SW480 (cell line): ENCODE measurements around the gene FIZ1.

Source experiments
- DNase-seq: peaks from one replicate; pipeline ENCODE4 v3.0.0-alpha.2; 2016; ENCODE audit warnings: low spot score

Gene FIZ1, protein sequence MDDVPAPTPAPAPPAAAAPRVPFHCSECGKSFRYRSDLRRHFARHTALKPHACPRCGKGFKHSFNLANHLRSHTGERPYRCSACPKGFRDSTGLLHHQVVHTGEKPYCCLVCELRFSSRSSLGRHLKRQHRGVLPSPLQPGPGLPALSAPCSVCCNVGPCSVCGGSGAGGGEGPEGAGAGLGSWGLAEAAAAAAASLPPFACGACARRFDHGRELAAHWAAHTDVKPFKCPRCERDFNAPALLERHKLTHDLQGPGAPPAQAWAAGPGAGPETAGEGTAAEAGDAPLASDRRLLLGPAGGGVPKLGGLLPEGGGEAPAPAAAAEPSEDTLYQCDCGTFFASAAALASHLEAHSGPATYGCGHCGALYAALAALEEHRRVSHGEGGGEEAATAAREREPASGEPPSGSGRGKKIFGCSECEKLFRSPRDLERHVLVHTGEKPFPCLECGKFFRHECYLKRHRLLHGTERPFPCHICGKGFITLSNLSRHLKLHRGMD

DNA sequence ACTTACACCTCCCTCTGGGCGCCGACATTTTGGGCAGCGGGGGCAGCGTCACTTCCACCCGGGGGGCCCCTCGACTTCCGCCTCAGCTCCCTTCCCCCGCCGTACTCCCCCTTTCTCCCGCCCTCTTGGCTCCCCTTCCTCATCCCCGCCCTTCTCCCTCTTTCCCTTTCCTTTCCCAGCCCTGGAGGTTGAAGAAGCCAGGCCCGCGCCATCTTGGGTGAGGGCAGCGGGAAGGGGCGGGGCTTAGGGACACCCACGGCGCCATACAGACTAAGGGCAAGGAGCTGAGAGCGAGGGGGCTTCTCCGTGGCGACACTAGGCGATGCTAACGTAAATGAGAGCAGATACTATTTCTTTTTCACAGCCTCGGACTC, at the start of gene FIZ1:
Gene FIZ1, minus strand, starts transcription at position 50 of the 374 bp plus-strand sequence. CDS start 1,652 bp downstream, outside the sequence.
- DNase-seq: peak; percentile 99

DNA sequence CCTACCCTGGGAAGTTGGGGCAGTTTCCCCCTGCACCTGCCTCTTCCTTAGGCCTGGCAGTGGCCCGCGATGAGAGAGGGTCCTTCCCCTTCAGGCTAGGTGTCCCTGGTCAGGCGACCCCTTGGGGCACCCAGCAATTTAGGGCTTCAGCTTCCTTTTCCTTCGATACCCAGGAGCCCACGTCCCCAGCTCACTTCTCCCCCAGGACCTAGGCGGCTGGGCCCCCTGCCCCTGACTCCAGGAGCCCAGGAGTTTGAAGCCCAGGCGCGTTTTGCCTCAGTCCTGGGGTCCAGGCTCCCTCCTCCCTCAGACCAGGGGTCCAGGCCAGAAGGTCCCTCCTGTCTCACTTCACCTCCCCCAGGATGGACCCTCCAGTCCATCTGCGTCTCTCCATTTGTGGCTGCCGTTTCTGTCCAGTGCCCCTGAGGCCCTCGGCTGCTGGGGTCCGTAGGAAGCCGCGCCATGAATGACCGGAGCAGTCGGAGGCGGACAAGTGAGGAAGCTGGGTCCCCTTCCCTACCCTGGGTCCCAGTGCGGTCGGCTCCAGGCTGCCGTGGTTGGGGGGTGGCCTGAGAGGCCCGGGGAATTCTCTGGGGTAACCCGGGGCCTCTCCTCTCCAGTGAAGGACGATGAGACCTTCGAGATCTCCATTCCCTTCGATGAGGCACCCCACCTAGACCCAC, 49.4 kb upstream of the FIZ1 start:
- DNase-seq: no peak

DNA sequence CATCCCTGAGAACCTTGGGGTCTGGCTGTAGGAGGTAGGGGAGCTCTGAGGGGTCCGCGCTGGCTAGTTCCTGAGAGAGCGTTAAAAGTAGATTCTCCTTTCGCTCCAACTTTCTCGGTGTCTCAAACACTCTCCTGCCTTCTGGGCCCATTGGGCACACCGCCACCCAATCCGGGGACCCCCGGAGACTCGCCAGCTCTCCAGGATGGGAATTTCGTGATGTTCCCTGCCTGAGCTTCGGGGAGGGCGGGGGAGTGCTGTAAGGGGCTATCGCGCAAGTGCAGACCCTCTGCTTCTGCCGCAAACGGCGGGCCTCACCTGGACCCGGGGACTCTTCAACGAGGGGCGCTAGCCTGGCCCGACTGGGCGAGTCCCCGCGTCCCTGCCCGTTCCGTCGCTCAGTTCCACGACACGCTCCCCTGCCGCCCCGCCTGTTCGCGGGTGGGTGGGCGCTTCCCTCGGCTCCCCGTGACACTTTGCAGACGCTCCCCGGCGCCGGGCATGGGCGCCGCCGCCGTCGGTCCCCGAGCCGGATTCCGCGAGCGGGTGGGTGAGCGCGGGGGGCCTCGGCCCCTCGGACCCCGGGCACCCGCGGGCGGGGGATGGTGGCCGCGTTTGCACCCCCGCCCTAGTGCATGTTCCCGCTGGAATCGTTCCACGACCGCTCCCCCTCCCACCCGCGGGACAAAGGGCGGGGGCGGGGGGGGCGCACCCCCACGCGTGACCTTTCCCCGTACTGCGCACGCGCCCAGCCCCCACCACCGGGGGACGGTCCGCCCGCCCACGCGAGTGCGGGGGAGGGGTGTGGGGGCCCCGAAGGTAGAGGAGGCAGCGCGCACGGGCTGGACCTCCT, 48.6 kb upstream of the FIZ1 start, which contains the start of gene CCDC106:
Gene CCDC106, plus strand, starts transcription at position 481 of the 853 bp plus-strand sequence. CDS start 835 bp downstream, outside the sequence.
- no peak for DNase-seq

DNA sequence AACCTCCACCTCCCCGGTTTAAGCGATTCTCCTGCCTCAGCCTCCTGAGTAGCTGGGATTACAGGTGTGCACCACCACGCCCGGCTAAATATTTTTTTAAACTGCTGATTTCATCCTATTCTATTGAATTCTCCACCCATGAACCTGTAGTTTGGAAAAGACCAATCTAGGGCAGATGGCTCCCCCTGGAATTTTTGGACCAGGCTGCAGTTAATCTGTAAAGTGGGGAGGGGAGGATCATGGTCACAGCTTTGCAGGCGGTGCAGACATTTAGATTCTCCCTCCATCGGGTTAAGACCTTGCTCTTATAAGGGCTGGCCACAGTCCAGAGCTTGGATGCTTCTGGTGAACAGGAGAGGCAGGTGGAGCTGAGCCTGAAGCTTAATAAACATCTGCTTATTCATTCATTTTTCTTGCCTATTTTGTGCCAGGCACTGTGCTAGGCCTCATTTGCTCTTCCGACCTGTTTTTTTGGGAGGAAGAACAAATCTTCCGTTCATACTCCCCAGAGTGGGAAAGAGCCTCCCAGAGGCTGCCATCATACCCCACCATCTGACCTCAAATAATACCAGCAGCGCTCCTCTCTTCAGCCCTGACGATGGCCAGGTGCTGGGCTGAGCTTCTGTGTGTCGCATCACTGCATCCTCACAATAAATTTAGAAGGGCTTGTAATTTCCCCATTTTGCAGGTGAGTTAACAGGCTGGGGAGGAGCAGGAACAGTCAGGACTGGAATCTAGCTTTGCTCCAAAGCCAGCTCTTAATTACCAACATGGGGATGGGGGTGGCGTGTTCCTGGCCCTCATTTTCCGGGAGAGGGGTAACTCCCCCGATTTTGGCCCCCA, 47.8 kb upstream of the FIZ1 start:
- DNase-seq: no peak

DNA sequence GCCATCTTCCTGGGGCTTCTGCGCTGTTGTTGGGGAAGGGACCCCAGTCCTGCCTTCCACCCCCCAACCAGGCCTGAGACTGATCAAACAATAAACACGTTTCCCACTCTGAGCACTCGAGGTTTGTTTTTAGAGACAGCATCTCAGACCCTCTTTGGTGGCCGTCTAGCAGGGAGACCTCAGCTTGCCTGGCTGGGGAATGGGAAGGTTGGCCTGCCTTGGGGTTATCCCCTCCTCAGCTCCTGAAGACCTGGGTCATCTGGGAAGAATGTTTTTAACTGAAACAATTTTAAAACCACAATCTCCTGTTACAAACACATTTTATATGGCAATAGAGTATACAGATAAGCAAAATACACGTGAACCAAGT, 46.2 kb upstream of the FIZ1 start:
- DNase-seq: no peak

DNA sequence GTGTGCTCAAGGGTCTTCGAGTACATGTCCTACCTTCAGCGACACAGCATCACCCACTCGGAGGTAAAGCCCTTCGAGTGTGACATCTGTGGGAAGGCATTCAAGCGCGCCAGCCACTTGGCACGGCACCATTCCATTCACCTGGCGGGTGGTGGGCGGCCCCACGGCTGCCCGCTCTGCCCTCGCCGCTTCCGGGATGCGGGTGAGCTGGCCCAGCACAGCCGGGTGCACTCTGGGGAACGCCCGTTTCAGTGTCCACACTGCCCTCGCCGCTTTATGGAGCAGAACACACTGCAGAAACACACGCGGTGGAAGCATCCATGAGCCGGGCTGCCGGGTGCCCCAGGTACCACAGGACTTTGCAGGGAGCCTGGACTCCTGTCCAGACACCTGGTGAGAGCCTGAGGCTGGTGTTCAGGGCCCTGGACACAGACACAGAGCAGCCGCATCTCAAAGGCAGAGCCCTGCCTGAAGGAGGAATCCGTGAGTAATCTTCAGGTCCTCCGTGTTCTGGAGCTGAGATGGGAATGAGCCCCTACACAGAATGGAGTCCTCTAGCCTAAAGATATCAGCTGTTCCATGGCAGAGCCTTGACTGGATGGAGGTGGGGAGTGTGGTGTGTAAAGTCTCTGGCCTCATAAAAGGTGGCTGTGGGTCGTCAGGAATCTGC, 45.7 kb upstream of the FIZ1 start:
- no peak for DNase-seq

DNA sequence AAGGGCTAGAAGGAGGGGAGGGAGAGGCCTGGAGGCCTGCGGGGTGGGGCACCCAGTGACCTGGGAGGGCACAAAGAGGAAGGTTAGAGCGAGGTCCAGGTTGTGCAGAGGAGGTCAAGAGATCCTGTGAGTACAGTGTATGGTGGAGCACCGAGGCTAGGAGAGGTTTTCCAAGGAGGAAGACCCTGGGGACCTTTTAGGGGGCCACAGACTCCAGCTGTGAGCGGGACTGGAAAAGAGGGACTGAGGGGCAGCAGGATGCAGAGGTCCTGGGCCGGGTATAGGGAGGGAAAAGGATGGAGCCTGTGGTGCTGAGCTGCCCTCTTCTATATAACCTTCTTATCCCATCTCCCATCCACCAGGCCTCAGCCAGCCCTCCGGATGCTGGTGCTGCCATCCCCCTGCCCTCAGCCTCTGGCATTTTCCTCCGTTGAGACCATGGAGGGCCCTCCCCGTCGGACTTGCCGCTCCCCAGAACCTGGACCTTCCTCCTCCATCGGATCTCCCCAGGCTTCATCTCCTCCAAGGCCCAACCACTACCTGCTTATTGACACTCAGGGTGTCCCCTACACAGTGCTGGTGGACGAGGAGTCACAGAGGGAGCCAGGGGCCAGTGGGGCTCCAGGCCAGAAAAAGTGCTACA, 45.0 kb upstream of the FIZ1 start:
- DNase-seq: no peak

DNA sequence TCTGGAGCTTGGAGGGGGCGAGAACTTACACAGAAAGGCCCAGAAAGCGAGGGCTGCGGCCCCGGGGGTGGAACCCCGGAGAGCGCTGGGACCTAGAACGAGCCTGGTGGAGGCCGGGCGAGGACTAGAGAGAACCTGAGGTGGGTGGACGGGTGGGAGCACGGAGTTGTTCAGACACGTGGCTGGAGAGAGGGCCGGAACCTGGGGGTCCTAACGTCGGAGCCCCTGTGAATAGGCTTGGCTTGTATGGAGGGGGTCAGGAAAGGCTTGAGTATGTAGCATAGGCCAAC, 44.5 kb upstream of the FIZ1 start:
- DNase-seq: no peak

DNA sequence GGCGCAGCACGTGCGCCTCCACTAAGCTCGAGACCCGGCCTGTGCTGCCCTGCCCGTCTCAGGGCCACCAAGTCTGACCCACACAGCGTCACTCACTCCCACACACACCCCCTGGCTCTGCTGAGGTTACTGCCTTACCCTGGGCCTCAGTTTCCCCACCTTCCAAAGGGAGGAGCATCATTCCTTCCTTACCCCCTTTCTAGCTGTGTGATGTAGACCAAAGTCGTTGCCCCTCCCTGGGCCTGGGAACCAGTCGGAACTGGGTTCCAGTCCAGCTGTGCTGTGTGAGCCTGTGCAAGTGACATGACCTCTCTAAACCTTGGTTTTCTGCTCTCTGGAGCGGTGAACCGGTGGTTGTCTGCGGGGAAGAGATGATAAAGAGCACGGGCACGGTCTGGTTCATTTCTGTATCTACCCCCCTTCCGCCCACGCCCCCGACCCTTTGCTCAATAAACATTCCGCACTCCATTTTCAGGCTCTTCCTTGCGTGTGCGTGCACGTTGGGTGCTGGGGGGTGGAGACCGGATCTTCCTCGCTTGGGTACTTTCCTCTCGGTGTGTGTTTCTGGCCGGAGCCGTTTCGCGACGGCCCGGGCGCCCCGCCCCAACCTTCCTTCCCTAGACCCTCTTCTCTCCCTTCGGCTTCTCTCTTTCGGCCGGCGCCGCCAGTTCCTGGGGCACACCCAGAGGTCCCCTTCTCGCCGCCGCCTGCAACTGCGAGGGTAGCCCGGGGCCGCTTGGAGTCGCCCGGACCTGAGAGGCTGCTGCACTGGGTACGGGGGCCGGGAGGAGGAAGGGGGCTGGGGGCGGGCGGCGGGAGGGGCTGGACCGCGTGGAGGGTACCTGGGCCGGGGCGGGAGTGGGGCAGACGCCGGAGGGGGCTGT, 43.9 kb upstream of the FIZ1 start, which contains the start of gene ZNF581:
Gene ZNF581, plus strand, starts transcription at position 647 of the 884 bp plus-strand sequence. CDS start 923 bp downstream, outside the sequence.
- DNase-seq: peak; percentile 81

DNA sequence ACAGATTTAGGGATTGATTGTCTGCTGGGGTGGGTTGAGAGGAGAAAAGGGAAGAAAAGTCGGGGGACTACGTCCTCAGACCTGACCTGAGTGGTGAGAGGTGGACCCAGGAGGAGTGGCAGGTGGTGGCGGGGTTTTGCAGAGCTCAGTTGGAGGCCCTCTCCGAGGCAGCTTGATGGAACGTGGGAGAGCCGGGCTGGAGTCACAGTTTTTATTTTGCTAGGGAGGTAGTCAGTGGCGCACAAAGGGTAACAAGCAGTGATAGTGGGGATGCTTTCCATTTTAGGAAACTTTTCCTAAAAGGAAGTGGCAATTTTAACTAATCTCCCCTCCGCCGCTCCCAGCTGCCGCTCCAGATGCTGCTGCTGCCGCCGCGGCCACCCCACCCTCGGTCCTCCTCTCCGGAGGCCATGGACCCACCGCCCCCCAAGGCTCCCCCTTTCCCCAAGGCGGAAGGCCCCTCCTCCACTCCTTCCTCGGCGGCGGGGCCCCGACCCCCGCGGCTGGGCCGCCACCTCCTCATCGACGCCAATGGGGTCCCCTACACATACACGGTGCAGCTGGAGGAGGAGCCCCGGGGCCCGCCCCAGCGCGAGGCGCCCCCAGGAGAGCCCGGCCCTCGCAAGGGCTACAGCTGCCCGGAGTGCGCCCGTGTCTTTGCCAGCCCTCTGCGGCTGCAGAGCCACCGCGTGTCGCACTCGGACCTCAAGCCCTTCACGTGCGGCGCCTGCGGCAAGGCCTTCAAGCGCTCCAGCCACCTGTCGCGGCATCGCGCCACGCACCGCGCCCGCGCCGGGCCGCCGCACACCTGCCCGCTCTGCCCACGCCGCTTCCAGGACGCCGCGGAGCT, 43.1 kb upstream of the FIZ1 start:
- peak; percentile 63 for DNase-seq

DNA sequence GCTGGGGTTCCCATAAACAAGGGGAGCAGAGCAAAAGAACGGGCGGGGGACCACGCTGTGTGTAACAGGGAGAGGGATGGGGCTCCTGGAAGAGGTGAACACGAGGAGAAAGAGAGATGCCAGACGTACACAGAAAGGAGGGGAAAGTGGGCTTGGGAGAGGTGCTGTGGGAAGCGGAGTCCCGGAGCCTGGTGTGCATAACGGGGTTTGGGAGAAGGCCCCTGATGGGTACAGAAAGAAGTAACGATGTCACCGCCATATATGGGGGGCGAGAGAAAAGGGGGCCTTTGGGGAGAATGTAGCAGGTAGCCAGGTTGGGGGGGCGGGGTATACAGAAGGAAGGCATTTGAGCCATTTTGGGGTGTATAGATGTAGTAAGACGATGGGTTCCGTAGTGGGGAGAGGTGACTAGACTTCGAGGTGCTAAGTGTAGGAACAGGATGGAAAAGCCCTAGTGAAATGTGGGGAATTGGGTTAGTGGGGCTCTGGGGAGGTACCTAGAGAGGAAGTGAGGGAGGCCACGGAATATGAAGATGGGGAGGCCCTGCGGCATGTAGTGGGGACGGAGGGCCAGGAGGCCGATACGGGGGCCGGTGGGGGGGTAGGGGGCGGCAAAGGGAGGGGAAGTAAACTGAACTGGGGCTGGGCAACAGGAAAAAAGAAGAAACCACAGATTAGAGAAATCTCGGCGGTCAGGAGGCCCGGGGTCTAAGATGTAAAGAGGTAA, 42.3 kb upstream of the FIZ1 start:
- DNase-seq: peak; percentile 70

DNA sequence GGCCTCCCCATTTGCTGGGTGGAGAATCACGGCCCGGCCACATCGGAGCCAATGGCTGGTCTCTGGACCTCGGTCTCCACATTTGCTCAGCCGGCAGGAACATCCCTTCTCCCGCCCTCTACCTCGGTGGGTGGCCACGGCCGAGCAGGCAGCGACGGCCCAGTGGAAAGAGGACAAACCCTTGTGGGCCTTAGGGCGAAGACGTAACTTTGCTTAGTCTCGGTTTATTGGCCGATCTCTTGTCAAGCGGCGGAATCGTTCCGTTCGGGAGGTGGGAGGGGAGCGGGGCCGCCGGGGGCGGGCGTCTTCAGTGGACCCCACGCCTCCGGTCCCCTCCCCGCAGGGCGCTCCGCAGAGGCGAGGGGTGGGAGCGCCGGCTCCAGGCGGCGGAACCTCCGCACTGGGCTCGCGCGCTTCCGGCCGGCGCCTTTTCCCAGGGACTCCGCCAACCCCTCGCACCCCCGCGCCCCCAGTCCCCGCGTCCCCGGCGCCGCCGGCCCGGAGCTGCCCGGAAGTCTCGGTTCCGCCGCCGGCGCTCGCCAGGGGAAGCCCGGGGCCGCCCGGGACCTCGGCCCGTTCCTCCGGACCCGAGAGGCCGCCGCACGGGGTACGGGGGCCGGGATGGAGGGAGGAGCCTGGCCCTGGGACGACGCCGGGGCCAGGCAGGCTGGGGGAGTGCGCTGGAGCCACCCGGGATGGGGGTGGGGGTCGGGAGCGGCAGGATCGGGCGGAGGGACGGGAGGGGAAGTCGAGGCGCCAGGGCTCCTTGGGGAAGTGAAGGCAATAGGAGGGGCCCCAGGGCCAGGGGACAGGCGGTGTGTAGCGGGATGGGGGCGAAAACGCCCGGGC, 41.5 kb upstream of the FIZ1 start, which contains the start of gene ZNF580:
Gene ZNF580, plus strand, starts transcription at position 426 of the 849 bp plus-strand sequence. CDS start 1,507 bp downstream, outside the sequence.
- peak; percentile 71 for DNase-seq

DNA sequence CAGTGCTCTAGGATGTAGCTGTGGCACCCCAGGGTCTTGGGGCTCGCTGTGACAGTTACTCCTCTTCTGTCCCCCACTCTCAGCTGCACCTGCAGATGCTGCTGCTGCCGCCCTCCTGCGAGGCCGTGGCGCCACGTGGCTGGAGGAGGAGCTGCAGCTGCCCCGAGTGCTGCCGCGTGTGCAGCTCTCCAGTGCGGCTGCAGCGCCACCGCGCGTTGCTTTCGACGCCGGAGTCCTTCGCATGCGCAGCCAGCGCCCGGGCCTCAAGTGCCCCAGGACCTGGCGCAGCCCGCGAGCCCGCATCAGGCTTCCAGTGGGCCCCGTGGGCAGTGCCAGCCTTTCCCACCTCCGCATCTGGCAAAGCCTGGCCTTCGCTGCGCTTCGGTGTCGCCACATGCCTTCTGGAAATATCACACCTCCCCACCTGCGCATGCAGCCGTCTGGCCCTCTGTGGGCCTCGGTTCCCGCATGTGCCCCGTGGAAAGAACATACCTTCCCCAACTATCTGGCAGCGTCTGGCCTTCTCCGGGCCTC, 40.8 kb upstream of the FIZ1 start:
- peak; percentile 54 for DNase-seq

DNA sequence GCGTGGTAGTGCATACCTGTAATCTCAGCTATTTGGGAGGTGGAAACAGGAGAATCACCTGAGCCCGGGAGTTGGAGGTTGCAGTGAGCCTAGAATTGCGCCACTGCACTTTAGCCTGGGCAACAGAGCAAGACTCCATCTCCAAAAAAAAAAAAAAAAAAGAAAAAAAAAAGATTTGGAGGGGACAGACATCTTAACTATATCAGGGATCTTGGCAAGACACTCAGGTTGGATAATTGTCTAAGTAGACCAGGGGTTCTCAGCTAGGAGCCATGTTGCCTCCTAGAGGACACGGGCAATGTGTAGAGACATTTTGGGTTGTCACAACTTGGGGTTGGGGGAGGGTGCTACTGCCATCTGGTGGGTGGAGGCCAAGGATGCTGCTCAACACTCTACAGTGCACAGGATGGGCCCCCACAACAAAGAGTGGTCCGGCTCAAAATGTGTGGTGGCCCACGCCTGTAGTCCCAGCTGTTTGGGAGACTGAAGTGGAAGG, 39.6 kb upstream of the FIZ1 start:
- DNase-seq: peak; percentile 67

DNA sequence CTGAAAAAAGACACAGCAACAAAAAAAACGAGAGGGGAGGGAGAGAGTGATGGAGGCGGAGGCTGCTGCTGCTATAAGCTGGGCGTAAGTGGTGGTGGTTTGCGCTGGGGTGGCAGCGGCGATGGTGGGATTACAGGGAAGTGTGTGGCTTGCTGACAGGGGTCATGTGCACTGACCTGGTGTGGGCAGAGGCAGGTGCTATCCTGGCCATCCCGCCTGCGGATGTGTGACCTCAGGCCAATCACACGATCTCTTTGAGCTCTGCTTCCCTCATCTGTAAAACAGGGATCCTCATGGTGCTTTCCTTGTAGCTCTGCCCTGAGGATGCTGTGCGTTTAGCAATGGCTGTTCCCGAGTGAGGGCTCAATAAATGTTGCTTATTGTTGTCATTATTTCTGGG, 38.2 kb upstream of the FIZ1 start:
- no peak for DNase-seq

DNA sequence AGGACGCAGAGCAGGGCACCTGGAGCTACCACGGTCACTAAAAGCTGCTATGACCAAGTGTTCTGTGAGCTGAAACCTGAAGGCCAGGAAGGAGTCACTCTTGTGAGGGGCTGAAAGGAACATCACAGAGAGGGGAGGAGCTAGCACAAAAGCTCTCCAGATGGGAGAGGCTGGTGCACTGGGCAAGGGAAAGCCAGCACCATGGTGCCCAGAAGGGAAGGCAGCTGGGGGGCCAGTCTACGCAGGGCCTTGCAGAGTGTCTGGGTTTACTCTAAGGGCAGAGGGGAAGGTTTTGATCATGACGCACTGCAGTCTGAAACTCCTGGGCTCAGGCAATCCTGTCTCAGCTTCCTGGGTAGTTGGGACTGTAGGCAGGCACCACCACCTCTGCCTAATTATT, 37.4 kb upstream of the FIZ1 start:
- no peak for DNase-seq
